HL-60 (cell line): ENCODE measurements around the gene SEC23IP.

Experiments
- POLR2AphosphoS5 ChIP-seq: IDR thresholded peaks from 2 replicates; pipeline ENCODE4 v1.6.1; 2012; ENCODE audit warnings: low read depth
- TF ChIP-seq, protein P1 (sequence below): IDR thresholded peaks from one replicate; pipeline ENCODE4 v1.5.1; 2011; ENCODE audit warnings: low read length, control low read depth, inconsistent platforms; ENCODE audit not compliant: insufficient read depth
- TF ChIP-seq, protein P2 (sequence below): IDR thresholded peaks from 2 replicates; pipeline ENCODE4 v1.6.1; 2012; ENCODE audit warnings: low read depth; ENCODE audit not compliant: insufficient replicate concordance

DNA sequence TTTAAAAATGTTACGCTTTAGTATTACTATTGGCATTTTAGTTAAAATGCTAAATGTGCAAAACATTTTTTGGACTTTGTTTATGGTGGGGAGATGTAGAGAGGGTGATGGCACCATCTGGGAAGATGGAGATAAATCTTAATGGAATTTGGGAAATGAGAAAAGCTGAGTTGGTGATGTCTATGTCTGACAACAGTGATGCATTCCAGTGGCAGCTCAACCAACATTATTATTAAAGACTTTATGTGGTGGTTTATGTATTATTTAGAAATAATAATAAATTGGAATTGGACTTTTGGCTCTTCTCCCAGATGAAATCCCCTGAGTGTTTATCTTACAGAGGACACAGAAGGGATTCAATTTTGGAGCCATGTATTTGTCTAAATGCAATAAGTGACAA lies 77.6 kb downstream of the SEC23IP start:
- no peak for TF ChIP-seq POLR2AphosphoS5
- TF ChIP-seq, protein P1, sequence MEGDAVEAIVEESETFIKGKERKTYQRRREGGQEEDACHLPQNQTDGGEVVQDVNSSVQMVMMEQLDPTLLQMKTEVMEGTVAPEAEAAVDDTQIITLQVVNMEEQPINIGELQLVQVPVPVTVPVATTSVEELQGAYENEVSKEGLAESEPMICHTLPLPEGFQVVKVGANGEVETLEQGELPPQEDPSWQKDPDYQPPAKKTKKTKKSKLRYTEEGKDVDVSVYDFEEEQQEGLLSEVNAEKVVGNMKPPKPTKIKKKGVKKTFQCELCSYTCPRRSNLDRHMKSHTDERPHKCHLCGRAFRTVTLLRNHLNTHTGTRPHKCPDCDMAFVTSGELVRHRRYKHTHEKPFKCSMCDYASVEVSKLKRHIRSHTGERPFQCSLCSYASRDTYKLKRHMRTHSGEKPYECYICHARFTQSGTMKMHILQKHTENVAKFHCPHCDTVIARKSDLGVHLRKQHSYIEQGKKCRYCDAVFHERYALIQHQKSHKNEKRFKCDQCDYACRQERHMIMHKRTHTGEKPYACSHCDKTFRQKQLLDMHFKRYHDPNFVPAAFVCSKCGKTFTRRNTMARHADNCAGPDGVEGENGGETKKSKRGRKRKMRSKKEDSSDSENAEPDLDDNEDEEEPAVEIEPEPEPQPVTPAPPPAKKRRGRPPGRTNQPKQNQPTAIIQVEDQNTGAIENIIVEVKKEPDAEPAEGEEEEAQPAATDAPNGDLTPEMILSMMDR = no peak
- TF ChIP-seq, protein P2, sequence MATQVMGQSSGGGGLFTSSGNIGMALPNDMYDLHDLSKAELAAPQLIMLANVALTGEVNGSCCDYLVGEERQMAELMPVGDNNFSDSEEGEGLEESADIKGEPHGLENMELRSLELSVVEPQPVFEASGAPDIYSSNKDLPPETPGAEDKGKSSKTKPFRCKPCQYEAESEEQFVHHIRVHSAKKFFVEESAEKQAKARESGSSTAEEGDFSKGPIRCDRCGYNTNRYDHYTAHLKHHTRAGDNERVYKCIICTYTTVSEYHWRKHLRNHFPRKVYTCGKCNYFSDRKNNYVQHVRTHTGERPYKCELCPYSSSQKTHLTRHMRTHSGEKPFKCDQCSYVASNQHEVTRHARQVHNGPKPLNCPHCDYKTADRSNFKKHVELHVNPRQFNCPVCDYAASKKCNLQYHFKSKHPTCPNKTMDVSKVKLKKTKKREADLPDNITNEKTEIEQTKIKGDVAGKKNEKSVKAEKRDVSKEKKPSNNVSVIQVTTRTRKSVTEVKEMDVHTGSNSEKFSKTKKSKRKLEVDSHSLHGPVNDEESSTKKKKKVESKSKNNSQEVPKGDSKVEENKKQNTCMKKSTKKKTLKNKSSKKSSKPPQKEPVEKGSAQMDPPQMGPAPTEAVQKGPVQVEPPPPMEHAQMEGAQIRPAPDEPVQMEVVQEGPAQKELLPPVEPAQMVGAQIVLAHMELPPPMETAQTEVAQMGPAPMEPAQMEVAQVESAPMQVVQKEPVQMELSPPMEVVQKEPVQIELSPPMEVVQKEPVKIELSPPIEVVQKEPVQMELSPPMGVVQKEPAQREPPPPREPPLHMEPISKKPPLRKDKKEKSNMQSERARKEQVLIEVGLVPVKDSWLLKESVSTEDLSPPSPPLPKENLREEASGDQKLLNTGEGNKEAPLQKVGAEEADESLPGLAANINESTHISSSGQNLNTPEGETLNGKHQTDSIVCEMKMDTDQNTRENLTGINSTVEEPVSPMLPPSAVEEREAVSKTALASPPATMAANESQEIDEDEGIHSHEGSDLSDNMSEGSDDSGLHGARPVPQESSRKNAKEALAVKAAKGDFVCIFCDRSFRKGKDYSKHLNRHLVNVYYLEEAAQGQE = no peak
